Gastrocnemius medialis (tissue), 4 donors: ENCODE data around the gene KIF22. TPM values are rescaled to one million over a fixed set of nuclear protein-coding genes. Genes with fewer than 3 reads are reported as not detected.

Experiments
- ATAC-seq, 2 donors: fragments of 150-250 bp; one replicate each; pipeline ENCODE4 v1.9.1; 2016
- DNase-seq, 2 donors: peaks; one replicate each; pipeline ENCODE4 v3.0.0-alpha.2; 2019
- H3K27ac ChIP-seq, 4 donors: fragments of 200-600 bp; sonication (generic); 1 replicate in 1 of 4; 2 replicates in 3 of 4; pipeline ENCODE4 v1.5.1; 2016 to 2018; ENCODE audit warnings: mild to moderate bottlenecking in 2 of 4, moderate library complexity in 1 of 4
- H3K27me3 ChIP-seq, 3 donors: fragments of 200-600 bp; sonication (generic) in 2 of 3; 1 replicate in 1 of 3; 2 replicates in 2 of 3; pipeline versions ENCODE4 v1.5.1 to v1.6.0; 2016 to 2019; ENCODE audit warnings: mild to moderate bottlenecking in 1 of 3, moderate library complexity in 1 of 3
- H3K36me3 ChIP-seq, 2 donors: fragments of 200-600 bp; sonication (generic) in 1 of 2; one replicate each; pipeline ENCODE4 v1.5.1; 2017 to 2018
- H3K4me1 ChIP-seq, 2 donors: fragments of 200-600 bp; sonication (generic) in 1 of 2; one replicate each; pipeline ENCODE4 v1.5.1; 2016 to 2017; ENCODE audit warnings: mild to moderate bottlenecking in 2 of 2
- H3K4me3 ChIP-seq, 4 donors: fragments of 200-600 bp; sonication (generic) in 3 of 4; 1 replicate in 1 of 4; 2 replicates in 3 of 4; pipeline ENCODE4 v1.5.1; 2016 to 2019; ENCODE audit warnings: mild to moderate bottlenecking in 2 of 4
- H3K9me3 ChIP-seq, 3 donors: fragments of 200-600 bp; sonication (generic) in 2 of 3; 1 replicate in 1 of 3; 2 replicates in 2 of 3; pipeline ENCODE4 v1.5.1; 2016 to 2019
- POLR2A ChIP-seq, 2 donors: fragments of 450-650 bp; IDR thresholded peaks; one replicate each; pipeline ENCODE4 v1.6.1; 2017; ENCODE audit warnings: antibody characterized with exemption in 2 of 2, mild to moderate bottlenecking in 2 of 2, moderate library complexity in 2 of 2
- in situ Hi-C, 4 donors: fragments of 200-750 bp; cut with MboI; loops; one replicate each; pipeline versions ENCODE4 v1.15.0 to v1.8.0; 2017; ENCODE audit warnings: low sequenced_read_pairs in 4 of 4
- intact Hi-C: fragments of 100-400 bp; cut with DNase I; formaldehyde crosslinking; loops from one replicate; pipeline ENCODE4 v1.15.1; 2023; ENCODE audit warnings: low total_unique reads
- total RNA-seq, 4 donors: library from RNA; depleted of rRNA; stranded (reverse); fragments of >200 nt; gene quantifications; one replicate each; pipeline versions ENCODE4 v1.1.0 to v1.2.3, GENCODE V29; 2016
- TF ChIP-seq, protein P1 (sequence below), 5 experiments: fragments of 450-650 bp in 3 of 5; fragments of 200-600 bp in 2 of 5; sonication (generic) in 2 of 5; IDR thresholded peaks in 4 of 5; conservative IDR thresholded peaks in 1 of 5; 1 replicate in 4 of 5; 2 replicates in 1 of 5; pipeline ENCODE4 v1.5.1; 2016 to 2019; ENCODE audit warnings: antibody characterized with exemption in 5 of 5, mild to moderate bottlenecking in 3 of 5, moderate library complexity in 3 of 5

The KIF22 gene
- total RNA-seq, 4 donors from 2014 or later = 9.0 to 13.9 (median 12.8) TPM

GRCh38 chr16:29821643-29822115 lies 31.1 kb downstream of the KIF22 start:
- no peak for DNase-seq
- ATAC-seq = peak in 1 of 2 donors; percentile 29
- H3K27me3 ChIP-seq = no peaks in the 10 kb centered on the region
- in situ Hi-C loops (no loop called here), intact Hi-C loops (loop anchor here (2.0 kb wide), 1 partner anchor 17 kb away; no protein-coding TSS in a partner anchor)
- H3K27ac ChIP-seq = peak overlapping the region; percentile 80 to 85 (median 84)
- H3K36me3 ChIP-seq = peaks cover 0 to 14% of the 10 kb centered on the region in 2 donors
- TF ChIP-seq POLR2A (IDR thresholded peaks at IDR 0.05) = no peak
- TF ChIP-seq, protein P1, sequence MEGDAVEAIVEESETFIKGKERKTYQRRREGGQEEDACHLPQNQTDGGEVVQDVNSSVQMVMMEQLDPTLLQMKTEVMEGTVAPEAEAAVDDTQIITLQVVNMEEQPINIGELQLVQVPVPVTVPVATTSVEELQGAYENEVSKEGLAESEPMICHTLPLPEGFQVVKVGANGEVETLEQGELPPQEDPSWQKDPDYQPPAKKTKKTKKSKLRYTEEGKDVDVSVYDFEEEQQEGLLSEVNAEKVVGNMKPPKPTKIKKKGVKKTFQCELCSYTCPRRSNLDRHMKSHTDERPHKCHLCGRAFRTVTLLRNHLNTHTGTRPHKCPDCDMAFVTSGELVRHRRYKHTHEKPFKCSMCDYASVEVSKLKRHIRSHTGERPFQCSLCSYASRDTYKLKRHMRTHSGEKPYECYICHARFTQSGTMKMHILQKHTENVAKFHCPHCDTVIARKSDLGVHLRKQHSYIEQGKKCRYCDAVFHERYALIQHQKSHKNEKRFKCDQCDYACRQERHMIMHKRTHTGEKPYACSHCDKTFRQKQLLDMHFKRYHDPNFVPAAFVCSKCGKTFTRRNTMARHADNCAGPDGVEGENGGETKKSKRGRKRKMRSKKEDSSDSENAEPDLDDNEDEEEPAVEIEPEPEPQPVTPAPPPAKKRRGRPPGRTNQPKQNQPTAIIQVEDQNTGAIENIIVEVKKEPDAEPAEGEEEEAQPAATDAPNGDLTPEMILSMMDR (IDR thresholded peaks at IDR 0.05 in 4 of 5, conservative IDR thresholded peaks at IDR 0.05 in 1 of 5) = no peak
- H3K9me3 ChIP-seq = no peaks in the 10 kb centered on the region
- peak overlapping the region; percentile 61 to 76 (median 72) for H3K4me3 ChIP-seq
- H3K4me1 ChIP-seq = peaks cover 76% of the 10 kb centered on the region in 2 donors

DNA sequence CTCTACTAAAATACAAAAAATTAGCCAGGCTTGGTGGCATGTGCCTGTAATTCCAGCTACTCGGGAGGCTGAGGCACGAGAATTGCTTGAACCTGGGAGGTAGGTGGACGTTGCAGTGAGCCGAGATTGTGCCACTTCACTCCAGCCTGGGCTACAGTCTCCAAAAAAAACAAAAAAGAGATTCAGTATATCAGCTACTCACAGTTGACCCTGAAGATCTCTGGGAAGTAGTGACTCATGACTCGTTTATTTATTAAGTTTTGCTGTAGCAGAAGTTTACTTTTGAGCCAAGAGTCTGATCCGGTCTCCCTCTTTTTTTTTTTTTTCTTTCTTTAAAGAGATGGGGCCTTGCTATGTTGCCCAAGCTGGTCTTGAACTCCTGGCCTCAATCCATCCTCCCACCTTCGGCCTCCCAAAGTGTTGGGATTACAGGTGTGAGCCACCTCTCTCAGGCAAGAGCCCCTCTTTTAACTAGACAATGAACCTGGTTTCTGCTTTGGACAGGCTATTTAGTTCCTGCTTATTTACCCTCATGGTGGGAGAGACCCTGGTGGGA lies 34.1 kb downstream of the KIF22 start:
- Histone ChIP-seq H3K4me1 (peaks cover 55 to 60% of the 10 kb centered on the region in 2 donors), H3K4me3 (peak overlapping the region in 1 of 4 donors; percentile 5), H3K27me3 (no peaks in the 10 kb centered on the region), H3K36me3 (peaks cover 0 to under 1% of the 10 kb centered on the region in 2 donors), H3K9me3 (no peaks in the 10 kb centered on the region), H3K27ac (peak overlapping the region; percentile 63 to 71 (median 68))
- in situ Hi-C loops = no loop called here
- TF ChIP-seq POLR2A (IDR thresholded peaks at IDR 0.05) = no peak
- TF ChIP-seq, protein P1 (IDR thresholded peaks at IDR 0.05 in 4 of 5, conservative IDR thresholded peaks at IDR 0.05 in 1 of 5) = no peak
- intact Hi-C loops = no loop called here
- ATAC-seq (no peak), DNase-seq (no peak)

DNA sequence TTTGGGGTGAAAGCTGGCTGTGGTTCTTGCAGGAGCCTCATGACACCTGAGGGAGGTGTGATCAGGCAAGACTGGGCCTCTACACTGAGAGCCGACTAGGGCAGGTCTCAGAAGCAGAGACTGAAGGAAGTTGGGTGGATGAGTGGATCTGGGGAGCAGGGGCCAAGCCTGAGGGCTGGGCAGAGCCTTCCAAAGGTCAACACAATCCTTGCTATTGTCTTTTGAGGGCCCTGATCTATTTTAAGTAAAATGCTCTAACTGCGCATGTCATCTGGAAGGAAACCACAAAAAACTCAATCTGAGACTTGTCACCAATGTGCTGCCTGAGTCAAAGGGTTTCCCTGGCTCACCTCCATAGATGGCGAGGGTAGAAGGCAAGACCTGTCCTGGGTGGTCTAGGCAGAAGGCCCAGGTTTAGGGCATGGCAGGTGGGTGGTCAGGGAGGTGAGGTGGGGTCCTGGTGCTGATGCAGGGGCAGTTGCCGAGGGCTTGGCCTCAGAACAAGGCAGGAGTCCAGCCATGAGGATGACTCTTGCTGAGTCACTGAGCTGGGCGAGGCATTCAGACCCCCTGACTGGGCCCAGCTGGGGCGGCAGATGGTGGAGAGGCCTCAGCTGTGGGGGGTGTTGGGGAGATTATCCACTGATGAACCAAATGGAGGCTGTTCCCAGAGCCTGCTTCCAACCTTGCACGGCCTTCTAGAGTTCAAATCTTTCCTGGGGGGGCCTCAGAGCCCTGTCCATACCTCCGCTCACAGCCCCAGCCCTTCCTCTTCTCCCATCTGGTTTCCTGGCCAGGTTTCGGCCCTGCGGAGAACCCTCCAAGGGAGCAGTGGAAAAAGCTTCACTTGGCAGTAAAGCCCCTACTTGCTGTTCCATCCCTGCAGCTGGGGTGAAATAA lies 34.8 kb downstream of the KIF22 start:
- in situ Hi-C loops = no loop called here
- H3K4me1 ChIP-seq = peaks cover 48 to 52% of the 10 kb centered on the region in 2 donors
- peak overlapping the region in 1 of 4 donors; percentile 5 for H3K4me3 ChIP-seq

DNA sequence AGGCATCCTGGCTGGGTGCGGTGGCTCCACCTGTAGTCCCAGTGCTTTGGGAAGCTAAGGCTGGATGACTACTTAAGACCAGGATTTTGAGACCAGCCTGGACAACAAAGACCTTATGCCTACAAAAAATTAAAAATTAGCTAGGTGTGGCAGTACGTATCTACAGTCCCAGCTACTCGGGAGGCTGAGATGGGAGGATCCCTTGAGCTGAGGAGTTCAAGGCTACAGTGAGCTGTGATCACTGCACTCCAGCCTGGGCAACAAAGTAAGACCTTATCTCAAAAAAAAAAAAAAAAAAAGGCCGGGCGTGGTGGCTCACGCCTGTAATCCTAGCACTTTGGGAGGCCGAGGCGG lies 35.8 kb downstream of the KIF22 start:
- TF ChIP-seq, protein P1 (IDR thresholded peaks at IDR 0.05 in 4 of 5, conservative IDR thresholded peaks at IDR 0.05 in 1 of 5) = no peak
- no peak for TF ChIP-seq POLR2A (IDR thresholded peaks at IDR 0.05)
- Histone ChIP-seq H3K27ac (peak overlapping the region in 3 of 4 donors; percentile 36 to 70 (median 63)), H3K27me3 (no peaks in the 10 kb centered on the region), H3K4me1 (peaks cover 40 to 43% of the 10 kb centered on the region in 2 donors), H3K4me3 (no peak overlapping the region), H3K36me3 (peaks cover 0 to 8% of the 10 kb centered on the region in 2 donors), H3K9me3 (no peaks in the 10 kb centered on the region)
- in situ Hi-C loops = no loop called here
- intact Hi-C loops = no loop called here
- no peak for ATAC-seq
- DNase-seq = no peak

More for the DNA sequence above, 34.8 kb downstream of the KIF22 start:
- intact Hi-C loops = no loop called here
- H3K27me3 ChIP-seq = no peaks in the 10 kb centered on the region
- ATAC-seq (peak in 1 of 2 donors; percentile 31), DNase-seq (no peak)
- H3K27ac ChIP-seq = peak overlapping the region; percentile 63 to 71 (median 68)
- TF ChIP-seq, protein P1 (IDR thresholded peaks at IDR 0.05 in 4 of 5, conservative IDR thresholded peaks at IDR 0.05 in 1 of 5) = no peak
- no peak for TF ChIP-seq POLR2A (IDR thresholded peaks at IDR 0.05)
- H3K9me3 ChIP-seq = no peaks in the 10 kb centered on the region
- H3K36me3 ChIP-seq = no peaks in the 10 kb centered on the region
